H54 (cell line): Measurements from ENCODE around the gene KCNAB2.

Experiments
- DNase-seq: peaks from one replicate; pipeline ENCODE4 v3.0.0; 2011; ENCODE audit warnings: low spot score, mixed read lengths; ENCODE audit not compliant: insufficient read length
- FAIRE-seq: peaks from 3 replicates; lab custom pipeline; 2011; peaks lifted over from hg19 to GRCh38; lab: Jason Lieb, UNC
- POLR2A ChIP-seq: IDR thresholded peaks from 2 replicates; pipeline ENCODE4 v1.6.1; 2011; ENCODE audit warnings: low read depth, mild to moderate bottlenecking, low read length

KCNAB2 gene

DNA sequence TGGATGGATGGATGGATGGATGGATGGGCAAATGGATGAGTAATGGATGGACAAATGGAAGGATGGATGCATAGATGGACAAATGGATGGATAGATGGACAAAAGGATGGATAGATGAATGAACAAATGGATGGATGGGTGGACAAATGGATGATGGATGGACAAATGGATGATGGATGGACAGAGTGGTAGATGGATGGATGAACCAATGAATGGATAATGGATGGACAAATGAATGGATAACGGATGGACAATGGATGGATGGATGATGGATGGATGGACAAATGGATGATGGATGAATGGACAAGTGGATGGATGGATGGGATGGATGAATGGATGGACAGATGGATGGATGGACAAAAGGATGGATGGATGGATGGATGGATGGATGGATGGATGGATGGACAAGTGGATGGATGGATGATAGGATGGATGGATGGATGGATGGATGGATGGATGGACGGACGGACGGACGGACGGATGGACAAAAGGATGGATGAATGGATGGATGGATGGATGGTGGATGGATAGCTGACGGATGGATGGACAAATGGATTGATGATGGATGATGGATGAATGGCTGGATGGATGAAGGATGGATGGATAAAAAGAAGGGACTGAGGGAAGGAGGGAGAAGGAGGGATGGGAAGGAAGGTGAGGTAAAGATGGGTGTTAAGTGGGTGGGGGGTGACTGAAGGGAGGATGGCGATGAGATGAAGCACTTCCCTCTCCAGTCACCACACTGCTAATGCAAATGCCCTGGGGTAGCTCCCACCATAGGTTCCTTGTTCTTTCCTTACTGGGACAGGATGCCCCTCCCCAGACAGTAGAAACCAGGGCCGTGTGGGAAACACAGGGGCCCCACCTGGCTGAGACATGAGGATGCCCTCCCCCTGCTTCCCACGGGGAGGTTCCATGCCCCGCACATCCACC lies 104.6 kb downstream of the KCNAB2 start:
- FAIRE-seq (no peak), DNase-seq (no peak)
- TF ChIP-seq POLR2A: no peak
